MG63 (cell line): ENCODE measurements around the gene TEDC2. TPM values are rescaled to one million over a fixed set of nuclear protein-coding genes. Genes with fewer than 3 reads are reported as not detected.
"Not testable (repeated sequence)": the region's sequence is repeated elsewhere in the genome, so short reads cannot be mapped to it uniquely, and the experiment has no call there.

Experiments used
- DNase-seq: peaks from one replicate; pipeline ENCODE4 v3.0.0-alpha.2; 2020
- H3K27me3 ChIP-seq: fragments of 250-450 bp; sonication (Bioruptor Pico); 2 replicates; pipeline ENCODE4 v1.5.1; 2020; ENCODE audit warnings: mild to moderate bottlenecking, moderate library complexity
- H3K36me3 ChIP-seq: fragments of 250-450 bp; sonication (Bioruptor Pico); 2 replicates; pipeline ENCODE4 v1.5.1; 2020; ENCODE audit warnings: mild to moderate bottlenecking, moderate library complexity
- H3K4me3 ChIP-seq: fragments of 250-450 bp; sonication (Bioruptor Pico); 2 replicates; pipeline ENCODE4 v1.5.1; 2020; ENCODE audit warnings: mild to moderate bottlenecking, moderate library complexity
- H3K9me3 ChIP-seq: fragments of 250-450 bp; sonication (Bioruptor Pico); 2 replicates; pipeline ENCODE4 v1.5.1; 2020; ENCODE audit warnings: mild to moderate bottlenecking, moderate library complexity
- total RNA-seq: library from RNA; depleted of rRNA; stranded (reverse); fragments of >200 nt; shearing (Covaris generic); gene quantifications from 2 replicates; pipeline ENCODE4 v1.2.3, GENCODE V29; 2014; ENCODE audit warnings: low replicate concordance

Gene TEDC2
- total RNA-seq, 1 experiment from 2014 or later = 38.6 TPM

GRCh38 chr16:2471016-2471652 lies 11.2 kb downstream of the TEDC2 start, which contains the start of gene NTN3:
Gene NTN3, plus strand, starts transcription at chr16:2471297. Its CDS starts 405 bp downstream, at chr16:2471702.
- Histone ChIP-seq H3K4me3 (no peak within 1 kb of the TSS), H3K27me3 (no peaks in the 10 kb centered on the region), H3K36me3 (no peaks in the 10 kb centered on the region), H3K9me3 (no peaks in the 10 kb centered on the region)
- no peak for DNase-seq

GRCh38 chr16:2471653-2472487 lies 12.0 kb downstream of the TEDC2 start:
- no peaks in the 10 kb centered on the region for H3K9me3 ChIP-seq
- no peak for DNase-seq
- no peaks in the 10 kb centered on the region for H3K36me3 ChIP-seq
- H3K4me3 ChIP-seq = no peak overlapping the region
- H3K27me3 ChIP-seq = no peaks in the 10 kb centered on the region

GRCh38 chr16:2472488-2472864 lies 12.6 kb downstream of the TEDC2 start:
- Histone ChIP-seq H3K4me3 (no peak overlapping the region), H3K9me3 (no peaks in the 10 kb centered on the region), H3K27me3 (no peaks in the 10 kb centered on the region), H3K36me3 (no peaks in the 10 kb centered on the region)
- no peak for DNase-seq

GRCh38 chr16:2472885-2473445 lies 13.1 kb downstream of the TEDC2 start:
- Histone ChIP-seq H3K36me3 (no peaks in the 10 kb centered on the region), H3K9me3 (no peaks in the 10 kb centered on the region), H3K27me3 (no peaks in the 10 kb centered on the region), H3K4me3 (no peak overlapping the region)
- DNase-seq = no peak

- no peak for DNase-seq
- Histone ChIP-seq H3K36me3 (no peaks in the 10 kb centered on the region), H3K27me3 (no peaks in the 10 kb centered on the region), H3K9me3 (no peaks in the 10 kb centered on the region), H3K4me3 (peak overlapping the region; percentile 27; the same call in 1 of the 2 replicates)
Observed at GRCh38 chr16:2473446-2473926, 13.6 kb downstream of the TEDC2 start.

GRCh38 chr16:2473999-2474876 lies 14.3 kb downstream of the TEDC2 start:
- Histone ChIP-seq H3K9me3 (no peaks in the 10 kb centered on the region), H3K36me3 (no peaks in the 10 kb centered on the region), H3K4me3 (peak overlapping the region; percentile 84), H3K27me3 (no peaks in the 10 kb centered on the region)
- peak; percentile 51 for DNase-seq

- H3K36me3 ChIP-seq = no peaks in the 10 kb centered on the region
- H3K27me3 ChIP-seq = no peaks in the 10 kb centered on the region
- H3K9me3 ChIP-seq = no peaks in the 10 kb centered on the region
- DNase-seq = peak; percentile 89
- peak within 1 kb of the TSS; percentile 84 for H3K4me3 ChIP-seq
Observed at GRCh38 chr16:2474877-2475412, 15.0 kb downstream of the TEDC2 start, which contains the start of gene TBC1D24. Gene TBC1D24, plus strand, starts transcription at chr16:2475127. Its CDS starts 21,022 bp downstream, at chr16:2496149.

- Histone ChIP-seq H3K36me3 (no peaks in the 10 kb centered on the region), H3K9me3 (no peaks in the 10 kb centered on the region), H3K27me3 (no peaks in the 10 kb centered on the region), H3K4me3 (peak overlapping the region; percentile 53)
- DNase-seq = no peak
Observed at GRCh38 chr16:2475413-2476344, 15.8 kb downstream of the TEDC2 start.

GRCh38 chr16:2476345-2476720 lies 16.4 kb downstream of the TEDC2 start:
- Histone ChIP-seq H3K9me3 (no peaks in the 10 kb centered on the region), H3K27me3 (no peaks in the 10 kb centered on the region), H3K4me3 (no peak overlapping the region), H3K36me3 (no peaks in the 10 kb centered on the region)
- DNase-seq = no peak

- DNase-seq = no peak
- Histone ChIP-seq H3K36me3 (no peaks in the 10 kb centered on the region), H3K27me3 (no peaks in the 10 kb centered on the region), H3K9me3 (no peaks in the 10 kb centered on the region), H3K4me3 (no peak overlapping the region)
Observed at GRCh38 chr16:2476741-2477140, 16.8 kb downstream of the TEDC2 start.

GRCh38 chr16:2477327-2477726 lies 17.4 kb downstream of the TEDC2 start:
- H3K27me3 ChIP-seq = no peaks in the 10 kb centered on the region
- H3K4me3 ChIP-seq = no peak overlapping the region
- H3K9me3 ChIP-seq = no peaks in the 10 kb centered on the region
- no peak for DNase-seq
- H3K36me3 ChIP-seq = no peaks in the 10 kb centered on the region

GRCh38 chr16:2478279-2478678 lies 18.4 kb downstream of the TEDC2 start:
- H3K27me3 ChIP-seq = no peaks in the 10 kb centered on the region
- no peaks in the 10 kb centered on the region for H3K36me3 ChIP-seq
- H3K9me3 ChIP-seq = no peaks in the 10 kb centered on the region
- H3K4me3 ChIP-seq = no peak overlapping the region
- DNase-seq = no peak

- H3K4me3 ChIP-seq, H3K9me3 ChIP-seq, DNase-seq: not testable (repeated sequence)
Observed at GRCh38 chr16:2479996-2480395, 20.1 kb downstream of the TEDC2 start.

GRCh38 chr16:2480948-2481347 lies 21.0 kb downstream of the TEDC2 start:
- no peak for DNase-seq
- Histone ChIP-seq H3K36me3 (no peaks in the 10 kb centered on the region), H3K4me3 (no peak overlapping the region), H3K27me3 (no peaks in the 10 kb centered on the region), H3K9me3 (no peaks in the 10 kb centered on the region)

More at GRCh38 chr16:2479996-2480395, 20.1 kb downstream of the TEDC2 start:
- H3K36me3 ChIP-seq, H3K27me3 ChIP-seq: not testable (repeated sequence)

- Histone ChIP-seq H3K9me3 (no peaks in the 10 kb centered on the region), H3K4me3 (no peak overlapping the region), H3K36me3 (no peaks in the 10 kb centered on the region), H3K27me3 (no peaks in the 10 kb centered on the region)
- no peak for DNase-seq
Observed at GRCh38 chr16:2481676-2482075, 21.8 kb downstream of the TEDC2 start.
